Fibroblast of villous mesenchyme (primary cell): ENCODE results near the gene CTNND2. TPM values are rescaled to one million over a fixed set of nuclear protein-coding genes. Genes with fewer than 3 reads are reported as not detected.

Source experiments
- DNase-seq: peaks from one replicate; pipeline ENCODE4 v3.0.0-alpha.2; 2010; ENCODE audit warnings: low read depth
- H3K4me3 ChIP-seq: 2 replicates; pipeline ENCODE4 v1.5.1; 2011; ENCODE audit warnings: low read depth, mild to moderate bottlenecking, low read length
- CTCF ChIP-seq: IDR thresholded peaks from 2 replicates; pipeline ENCODE4 v1.5.1; 2012; ENCODE audit warnings: low read depth, mild to moderate bottlenecking, low read length; ENCODE audit not compliant: insufficient read depth
- total RNA-seq: library from RNA; depleted of rRNA; stranded (reverse); fragments of >200 nt; gene quantifications from 2 replicates; pipeline ENCODE4 v1.2.3, GENCODE V29; 2012

CTNND2 gene
- total RNA-seq, 1 donor, result not detected

DNA sequence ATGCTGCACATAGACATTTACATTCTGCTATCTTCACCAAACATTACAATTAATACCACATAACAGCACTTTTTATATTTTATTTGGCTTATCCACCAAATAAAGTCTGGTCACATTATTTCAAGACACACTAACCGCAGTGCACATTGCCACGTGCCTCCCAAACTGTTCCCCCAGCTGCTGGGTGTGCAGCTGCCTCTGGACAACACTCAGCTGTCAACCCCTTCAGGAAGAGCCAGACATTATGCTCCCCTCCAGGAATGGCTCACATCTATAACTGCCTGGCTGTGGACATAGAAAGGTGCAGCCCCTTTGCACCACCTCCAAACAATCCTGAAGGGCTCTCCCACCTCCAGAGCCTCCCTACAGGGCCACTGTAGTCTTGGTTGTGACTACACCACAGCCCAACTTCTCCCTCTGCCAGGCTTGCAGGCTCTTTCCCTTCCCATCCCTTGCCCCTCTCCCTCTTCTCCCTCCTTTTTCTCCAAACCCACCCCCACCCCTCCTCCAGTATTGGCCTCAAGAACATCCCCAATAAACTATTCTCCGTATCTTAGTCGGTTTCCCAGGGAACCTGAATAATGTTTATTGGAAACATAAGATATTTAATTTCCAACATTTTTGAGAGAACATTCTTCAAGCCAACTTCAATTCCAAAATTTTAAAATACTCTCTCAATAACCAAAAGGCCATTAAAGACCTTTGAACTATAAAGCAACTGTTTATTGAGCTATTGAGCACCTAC lies 372.3 kb downstream of the CTNND2 start:
- TF ChIP-seq CTCF, result no peak
- no peak for DNase-seq
- no peak overlapping the region for H3K4me3 ChIP-seq

GRCh38 chr5:11528720-11529119 lies 375.5 kb downstream of the CTNND2 start:
- no peak for TF ChIP-seq CTCF
- DNase-seq, result no peak
- H3K4me3 ChIP-seq, result no peak overlapping the region

- no peak for DNase-seq
- TF ChIP-seq CTCF, result no peak
- H3K4me3 ChIP-seq, result no peak overlapping the region
Observed at GRCh38 chr5:11527652-11528349, 376.4 kb downstream of the CTNND2 start.

- TF ChIP-seq CTCF, result no peak
- DNase-seq, result no peak
Observed at GRCh38 chr5:11525020-11525419, 379.2 kb downstream of the CTNND2 start.

GRCh38 chr5:11524188-11524587 lies 380.1 kb downstream of the CTNND2 start:
- H3K4me3 ChIP-seq, result no peak overlapping the region
- DNase-seq, result no peak
- no peak for TF ChIP-seq CTCF

More at GRCh38 chr5:11525020-11525419, 379.2 kb downstream of the CTNND2 start:
- H3K4me3 ChIP-seq, result no peak overlapping the region

DNA sequence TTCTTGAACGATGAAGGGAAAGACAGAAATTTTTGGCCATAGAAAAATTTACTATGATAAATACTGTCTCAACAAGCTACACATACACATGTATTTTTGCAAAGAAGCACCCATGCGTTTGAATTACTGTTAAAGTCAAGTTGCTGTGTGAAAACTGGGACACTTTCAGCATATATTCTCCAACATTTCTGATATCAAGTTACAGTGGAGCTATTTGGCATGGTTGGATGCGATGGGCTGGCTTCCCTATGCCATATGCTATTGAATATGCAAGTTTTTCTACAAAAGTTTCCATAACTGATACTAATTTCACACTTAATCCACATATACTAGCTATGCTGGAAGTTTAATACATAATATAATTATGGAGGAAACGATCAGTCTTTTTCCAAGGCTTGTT lies 381.4 kb downstream of the CTNND2 start:
- no peak overlapping the region for H3K4me3 ChIP-seq
- no peak for DNase-seq
- no peak for TF ChIP-seq CTCF
